ENCODE measurements around the gene ZGPAT.

DNA sequence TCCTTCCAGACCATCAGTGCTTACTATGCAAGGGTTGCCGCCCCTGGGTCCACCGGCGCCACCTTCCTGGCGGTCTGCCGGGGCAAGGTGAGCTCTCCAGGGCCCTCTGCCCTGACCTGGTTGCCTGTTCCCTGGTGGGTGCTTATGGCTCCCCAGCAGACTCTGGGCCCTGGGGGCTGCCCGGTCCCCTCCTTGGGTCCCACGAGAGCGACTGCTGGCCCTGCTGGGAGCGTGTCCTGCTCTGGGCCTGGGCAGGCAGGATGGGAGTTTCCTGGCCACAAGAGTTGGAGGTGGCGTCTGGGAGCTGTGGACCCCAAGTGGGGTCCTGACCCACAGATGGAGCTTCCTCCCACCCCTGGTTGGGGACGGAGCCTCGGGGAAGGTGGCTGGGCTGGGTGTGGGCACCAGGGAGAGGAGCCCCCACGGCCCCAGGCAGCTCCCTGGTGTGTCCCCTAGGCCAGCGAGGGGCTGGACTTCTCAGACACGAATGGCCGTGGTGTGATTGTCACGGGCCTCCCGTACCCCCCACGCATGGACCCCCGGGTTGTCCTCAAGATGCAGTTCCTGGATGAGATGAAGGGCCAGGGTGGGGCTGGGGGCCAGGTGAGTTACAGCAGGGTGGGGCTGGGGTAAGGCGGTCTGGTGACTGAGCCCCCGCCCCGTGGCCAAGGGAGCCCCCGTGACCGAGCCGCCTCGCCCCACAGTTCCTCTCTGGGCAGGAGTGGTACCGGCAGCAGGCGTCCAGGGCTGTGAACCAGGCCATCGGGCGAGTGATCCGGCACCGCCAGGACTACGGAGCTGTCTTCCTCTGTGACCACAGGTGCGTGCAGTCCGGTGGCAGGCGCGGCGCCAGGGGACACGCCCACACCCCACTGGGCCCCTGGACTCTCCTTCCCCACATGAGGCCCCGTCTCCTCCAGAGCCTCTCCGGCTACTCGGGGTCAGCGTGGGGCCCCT lies 18.5 kb upstream of the ZGPAT start:
- TF ChIP-seq EZH2 (IDR thresholded peaks at IDR 0.05; ENCODE audit: borderline replicate concordance, insufficient read depth, low read depth, low read length, poor library complexity, severe bottlenecking) = no peak
- TF ChIP-seq, protein P1, sequence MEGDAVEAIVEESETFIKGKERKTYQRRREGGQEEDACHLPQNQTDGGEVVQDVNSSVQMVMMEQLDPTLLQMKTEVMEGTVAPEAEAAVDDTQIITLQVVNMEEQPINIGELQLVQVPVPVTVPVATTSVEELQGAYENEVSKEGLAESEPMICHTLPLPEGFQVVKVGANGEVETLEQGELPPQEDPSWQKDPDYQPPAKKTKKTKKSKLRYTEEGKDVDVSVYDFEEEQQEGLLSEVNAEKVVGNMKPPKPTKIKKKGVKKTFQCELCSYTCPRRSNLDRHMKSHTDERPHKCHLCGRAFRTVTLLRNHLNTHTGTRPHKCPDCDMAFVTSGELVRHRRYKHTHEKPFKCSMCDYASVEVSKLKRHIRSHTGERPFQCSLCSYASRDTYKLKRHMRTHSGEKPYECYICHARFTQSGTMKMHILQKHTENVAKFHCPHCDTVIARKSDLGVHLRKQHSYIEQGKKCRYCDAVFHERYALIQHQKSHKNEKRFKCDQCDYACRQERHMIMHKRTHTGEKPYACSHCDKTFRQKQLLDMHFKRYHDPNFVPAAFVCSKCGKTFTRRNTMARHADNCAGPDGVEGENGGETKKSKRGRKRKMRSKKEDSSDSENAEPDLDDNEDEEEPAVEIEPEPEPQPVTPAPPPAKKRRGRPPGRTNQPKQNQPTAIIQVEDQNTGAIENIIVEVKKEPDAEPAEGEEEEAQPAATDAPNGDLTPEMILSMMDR (IDR thresholded peaks at IDR 0.05) = no peak
